Ishikawa (cell line): Measurements from ENCODE around the gene GYG1.

ENCODE experiments used
- CEBPB ChIP-seq: IDR thresholded peaks from 2 replicates; pipeline ENCODE4 v1.6.1; 2012
- CREB1 ChIP-seq: IDR thresholded peaks from 2 replicates; pipeline ENCODE4 v1.6.1; 2012; ENCODE audit warnings: low read depth
- EGR1 ChIP-seq: IDR thresholded peaks from 2 replicates; pipeline ENCODE4 v1.6.1; 2012
- EP300 ChIP-seq: IDR thresholded peaks from 2 replicates; pipeline ENCODE4 v1.6.1; 2012; ENCODE audit warnings: borderline replicate concordance
- FOXM1 ChIP-seq: IDR thresholded peaks from 2 replicates; pipeline ENCODE4 v1.6.1; 2012; ENCODE audit warnings: low read depth, borderline replicate concordance
- NFIC ChIP-seq: IDR thresholded peaks from 2 replicates; pipeline ENCODE4 v1.6.1; 2012
- RAD21 ChIP-seq: IDR thresholded peaks from 2 replicates; pipeline ENCODE4 v1.6.1; 2012; ENCODE audit warnings: low read depth
- TAF1 ChIP-seq: IDR thresholded peaks from 2 replicates; pipeline ENCODE4 v1.6.1; 2012; ENCODE audit warnings: low read depth, mild to moderate bottlenecking
- TCF12 ChIP-seq: IDR thresholded peaks from 2 replicates; pipeline ENCODE4 v1.6.1; 2012; ENCODE audit warnings: low read depth
- TEAD4 ChIP-seq: IDR thresholded peaks from 2 replicates; pipeline ENCODE4 v1.6.1; 2012
- YY1 ChIP-seq: IDR thresholded peaks from 2 replicates; pipeline ENCODE4 v1.6.1; 2012; ENCODE audit warnings: low read depth
- ZBTB7A ChIP-seq: IDR thresholded peaks from 2 replicates; pipeline ENCODE4 v1.6.1; 2012; ENCODE audit warnings: low read depth
- TF ChIP-seq, protein P1 (sequence below): IDR thresholded peaks from 2 replicates; pipeline ENCODE4 v1.6.1; 2012
- TF ChIP-seq, protein P2 (sequence below): IDR thresholded peaks from 2 replicates; pipeline ENCODE4 v1.6.1; 2012
- TF ChIP-seq, protein P3 (sequence below): IDR thresholded peaks from 2 replicates; pipeline ENCODE4 v1.6.1; 2012; ENCODE audit warnings: low read depth, mild to moderate bottlenecking

The GYG1 gene

DNA sequence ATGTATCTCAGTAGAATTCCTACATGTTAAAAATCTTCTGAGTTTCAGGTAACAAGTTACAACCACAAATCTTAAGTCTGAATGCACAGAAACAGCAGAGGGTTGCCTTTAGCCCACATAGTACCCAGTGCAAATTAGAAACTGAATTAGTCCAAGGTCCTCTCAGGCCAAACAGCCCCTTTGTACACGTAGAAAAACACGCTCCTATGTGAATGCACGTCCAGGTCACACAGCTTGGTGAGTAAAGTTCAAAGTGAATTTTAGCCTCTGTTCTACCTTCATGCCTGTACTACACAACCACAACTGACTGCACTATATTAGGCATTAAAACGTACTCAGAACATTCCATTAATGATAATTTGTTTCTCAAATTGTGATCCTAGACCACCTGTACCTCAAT, 46.3 kb downstream of the GYG1 start:
- TF ChIP-seq NFIC, result no peak
- TF ChIP-seq YY1, result no peak
- TF ChIP-seq RAD21, result no peak
- TF ChIP-seq FOXM1, result no peak
- no peak for TF ChIP-seq CREB1
- TF ChIP-seq TAF1, result no peak
- TF ChIP-seq ZBTB7A, result no peak
- TF ChIP-seq CEBPB, result no peak
- TF ChIP-seq, protein P1, sequence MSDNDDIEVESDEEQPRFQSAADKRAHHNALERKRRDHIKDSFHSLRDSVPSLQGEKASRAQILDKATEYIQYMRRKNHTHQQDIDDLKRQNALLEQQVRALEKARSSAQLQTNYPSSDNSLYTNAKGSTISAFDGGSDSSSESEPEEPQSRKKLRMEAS, result no peak
- no peak for TF ChIP-seq TCF12
- TF ChIP-seq EGR1, result no peak
- TF ChIP-seq, protein P2, sequence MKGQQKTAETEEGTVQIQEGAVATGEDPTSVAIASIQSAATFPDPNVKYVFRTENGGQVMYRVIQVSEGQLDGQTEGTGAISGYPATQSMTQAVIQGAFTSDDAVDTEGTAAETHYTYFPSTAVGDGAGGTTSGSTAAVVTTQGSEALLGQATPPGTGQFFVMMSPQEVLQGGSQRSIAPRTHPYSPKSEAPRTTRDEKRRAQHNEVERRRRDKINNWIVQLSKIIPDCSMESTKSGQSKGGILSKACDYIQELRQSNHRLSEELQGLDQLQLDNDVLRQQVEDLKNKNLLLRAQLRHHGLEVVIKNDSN, result no peak
- TF ChIP-seq, protein P3, sequence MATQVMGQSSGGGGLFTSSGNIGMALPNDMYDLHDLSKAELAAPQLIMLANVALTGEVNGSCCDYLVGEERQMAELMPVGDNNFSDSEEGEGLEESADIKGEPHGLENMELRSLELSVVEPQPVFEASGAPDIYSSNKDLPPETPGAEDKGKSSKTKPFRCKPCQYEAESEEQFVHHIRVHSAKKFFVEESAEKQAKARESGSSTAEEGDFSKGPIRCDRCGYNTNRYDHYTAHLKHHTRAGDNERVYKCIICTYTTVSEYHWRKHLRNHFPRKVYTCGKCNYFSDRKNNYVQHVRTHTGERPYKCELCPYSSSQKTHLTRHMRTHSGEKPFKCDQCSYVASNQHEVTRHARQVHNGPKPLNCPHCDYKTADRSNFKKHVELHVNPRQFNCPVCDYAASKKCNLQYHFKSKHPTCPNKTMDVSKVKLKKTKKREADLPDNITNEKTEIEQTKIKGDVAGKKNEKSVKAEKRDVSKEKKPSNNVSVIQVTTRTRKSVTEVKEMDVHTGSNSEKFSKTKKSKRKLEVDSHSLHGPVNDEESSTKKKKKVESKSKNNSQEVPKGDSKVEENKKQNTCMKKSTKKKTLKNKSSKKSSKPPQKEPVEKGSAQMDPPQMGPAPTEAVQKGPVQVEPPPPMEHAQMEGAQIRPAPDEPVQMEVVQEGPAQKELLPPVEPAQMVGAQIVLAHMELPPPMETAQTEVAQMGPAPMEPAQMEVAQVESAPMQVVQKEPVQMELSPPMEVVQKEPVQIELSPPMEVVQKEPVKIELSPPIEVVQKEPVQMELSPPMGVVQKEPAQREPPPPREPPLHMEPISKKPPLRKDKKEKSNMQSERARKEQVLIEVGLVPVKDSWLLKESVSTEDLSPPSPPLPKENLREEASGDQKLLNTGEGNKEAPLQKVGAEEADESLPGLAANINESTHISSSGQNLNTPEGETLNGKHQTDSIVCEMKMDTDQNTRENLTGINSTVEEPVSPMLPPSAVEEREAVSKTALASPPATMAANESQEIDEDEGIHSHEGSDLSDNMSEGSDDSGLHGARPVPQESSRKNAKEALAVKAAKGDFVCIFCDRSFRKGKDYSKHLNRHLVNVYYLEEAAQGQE, result no peak
- no peak for TF ChIP-seq EP300
- no peak for TF ChIP-seq TEAD4

DNA sequence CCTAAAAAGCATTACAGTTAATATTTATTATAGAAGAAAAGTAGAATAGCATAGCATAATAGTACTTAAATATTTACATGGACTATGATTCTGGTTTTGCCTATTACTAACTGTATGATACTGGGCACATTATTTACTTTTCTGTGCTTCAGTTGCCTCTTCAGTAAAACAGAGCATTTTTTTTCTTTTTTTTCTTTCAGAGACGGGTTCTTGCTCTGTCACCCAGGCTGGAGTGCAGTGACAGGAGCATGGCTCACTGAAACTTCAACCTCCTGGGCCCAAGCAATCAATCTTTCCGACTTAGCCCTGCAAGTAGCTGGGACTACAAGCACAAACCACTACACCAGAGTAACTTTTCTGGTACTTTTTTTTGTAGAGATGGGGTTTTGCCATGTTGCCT, 47.0 kb downstream of the GYG1 start:
- TF ChIP-seq ZBTB7A, result no peak
- TF ChIP-seq, protein P1, result no peak
- no peak for TF ChIP-seq TAF1
- TF ChIP-seq YY1, result no peak
- no peak for TF ChIP-seq CEBPB
- TF ChIP-seq FOXM1, result no peak
- no peak for TF ChIP-seq CREB1
- no peak for TF ChIP-seq TEAD4

DNA sequence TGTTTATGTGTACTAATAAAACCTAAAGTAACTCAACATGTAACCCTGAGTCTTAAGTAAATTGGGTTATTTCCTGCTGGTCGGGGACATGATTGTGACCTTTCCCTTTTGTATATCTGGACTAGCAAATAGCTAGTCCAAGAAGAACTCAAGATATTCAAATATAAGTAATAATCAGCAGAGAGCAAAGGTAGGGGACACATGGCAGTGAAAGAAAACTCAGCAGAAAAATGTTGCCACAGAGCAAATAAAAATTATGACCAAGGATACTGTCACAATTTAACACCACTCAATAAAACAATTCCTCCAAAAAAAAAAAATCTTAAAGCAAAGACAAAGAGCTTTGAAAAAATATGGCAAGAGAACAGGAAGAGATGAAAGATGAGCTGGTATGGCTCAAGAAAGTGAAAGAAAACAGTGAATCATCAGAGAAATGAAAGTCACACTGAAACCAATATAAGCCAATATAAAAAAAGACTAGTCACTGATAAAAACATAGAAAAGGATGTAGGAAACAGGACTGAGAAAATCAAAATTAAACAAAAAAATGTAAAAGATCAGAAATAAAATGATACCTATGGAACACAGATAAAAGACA, 51.5 kb downstream of the GYG1 start:
- TF ChIP-seq TCF12 (no peak), ZBTB7A (no peak), RAD21 (no peak), CREB1 (no peak), FOXM1 (no peak), EP300 (no peak), TEAD4 (no peak), YY1 (no peak)
- TF ChIP-seq, protein P3, result no peak
- TF ChIP-seq, protein P2, result no peak
- TF ChIP-seq, protein P1, result no peak

DNA sequence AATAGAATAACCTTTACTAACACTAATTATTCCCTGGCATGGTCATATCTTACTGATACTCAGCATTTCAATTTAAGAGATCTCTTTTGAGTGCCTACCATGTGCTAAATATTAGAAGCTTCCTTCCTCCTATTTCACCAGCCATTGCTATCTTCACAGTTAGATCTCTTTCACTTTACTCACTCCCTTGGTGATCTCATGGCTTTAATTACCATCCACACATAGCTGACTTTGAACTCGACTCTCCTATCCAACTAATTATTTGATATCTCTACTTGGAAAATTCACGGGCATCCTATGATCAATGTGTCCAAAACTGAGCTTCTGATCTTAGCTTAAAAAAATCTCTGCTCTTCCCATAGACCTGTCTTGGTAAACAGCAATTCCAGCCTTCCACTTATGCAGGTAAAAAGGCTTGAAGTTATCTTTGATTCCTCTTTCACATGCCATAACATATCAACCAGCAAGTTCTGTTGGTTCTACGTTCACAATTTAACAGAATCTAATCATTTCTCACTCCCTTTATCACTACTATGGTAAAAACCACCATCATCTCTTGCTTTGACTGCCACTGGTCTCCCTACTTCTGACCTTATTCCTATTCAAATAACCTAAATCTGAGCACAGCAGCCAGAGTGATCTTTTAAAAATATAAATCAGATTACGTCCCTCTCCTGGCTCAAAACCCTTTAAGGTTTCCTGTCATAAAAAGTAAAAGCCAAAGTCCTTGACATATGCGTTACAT, 53.2 kb downstream of the GYG1 start:
- TF ChIP-seq CREB1 (no peak), EP300 (no peak), CEBPB (no peak), TAF1 (no peak), NFIC (no peak), EGR1 (no peak), ZBTB7A (no peak), TCF12 (no peak), YY1 (no peak), TEAD4 (no peak), FOXM1 (no peak)
- TF ChIP-seq, protein P2, result no peak
- TF ChIP-seq, protein P1, result no peak

DNA sequence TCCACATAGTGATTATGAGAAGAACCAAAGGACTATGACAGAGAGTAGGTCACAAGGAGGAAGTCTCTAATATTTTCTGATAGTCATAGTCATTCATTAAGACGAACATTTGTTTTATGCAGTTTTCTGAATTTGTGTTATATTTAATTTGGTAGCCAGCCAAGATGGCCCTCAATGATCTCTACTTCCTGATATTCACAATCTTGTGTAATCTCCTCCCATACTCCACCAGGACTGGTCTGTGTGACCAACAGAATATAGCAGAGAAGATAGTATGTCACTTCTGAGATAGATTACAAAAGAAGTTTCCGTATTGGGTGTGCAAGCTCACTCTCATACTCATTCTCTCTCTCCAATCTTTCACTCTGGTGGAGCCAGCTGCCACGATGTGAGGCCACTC, 64.2 kb downstream of the GYG1 start:
- TF ChIP-seq ZBTB7A (no peak), RAD21 (no peak), NFIC (no peak), TEAD4 (no peak), TAF1 (no peak), EP300 (no peak), EGR1 (no peak), YY1 (no peak), FOXM1 (no peak), CREB1 (no peak), CEBPB (no peak), TCF12 (no peak)
- TF ChIP-seq, protein P2, result no peak
- TF ChIP-seq, protein P1, result no peak
- TF ChIP-seq, protein P3, result no peak
